Measurements from ENCODE around the gene RBM43. TPM values are rescaled to one million over a fixed set of nuclear protein-coding genes. Genes with fewer than 3 reads are reported as not detected.

The RBM43 gene
- total and polyA plus RNA-seq, 2 of the 4 experiments (the other 2 are of a cell fraction) = 1.6 to 3.6 TPM

- no peak for TF ChIP-seq USF2 (IDR thresholded peaks at IDR 0.05; ENCODE audit: low read depth, low read length)
- TF ChIP-seq MAFK (IDR thresholded peaks at IDR 0.05; ENCODE audit: low read depth, low read length) = no peak
These were observed 961 bp downstream of the RBM43 start (continued) for GRCh38 chr2:151260573-151261230.

- Histone ChIP-seq H3K4me3 (ENCODE audit: insufficient read depth, low read depth, low read length) (no peak overlapping the region), H2AFZ (replicated peaks; ENCODE audit: low read length, poor library complexity) (peak overlapping the region; percentile 38), H3K18ac (ENCODE audit: low read depth, low read length) (no peak overlapping the region), H4K5ac (ENCODE audit: low read depth, low read length) (no peak overlapping the region), H3K79me1 (ENCODE audit: low read depth in 1 of 2, low read length in 2 of 2) (peaks cover 0 to 26% of the 10 kb centered on the region in 2 experiments; a peak in 2 of 4 replicates), H3K14ac (replicated peaks; ENCODE audit: low read depth, low read length) (no peak overlapping the region; the same call in 1 of the 2 replicates), H4K20me1 (ENCODE audit: insufficient read depth, low read length) (no peaks in the 10 kb centered on the region), H4K8ac (ENCODE audit: low read depth in 2 of 2, low read length in 2 of 2) (peak overlapping the region in 1 of 2 experiments; percentile 37; a peak in 1 of 4 replicates), H3K9ac (ENCODE audit: low read depth, low read length) (no peak overlapping the region), H2AK5ac (ENCODE audit: low read depth, low read length) (peak overlapping the region; percentile 86; the same call in 1 of the 2 replicates), H3K4me2 (ENCODE audit: low read depth, low read length) (no peak overlapping the region), H3K23ac (ENCODE audit: low read depth, low read length) (no peak overlapping the region), H3K27ac (ENCODE audit: insufficient read depth, low read length) (peak overlapping the region; percentile 58; the same call in 1 of the 2 replicates), H2AK9ac (replicated peaks; ENCODE audit: low read depth, low read length, poor library complexity) (peak overlapping the region; percentile 20), H3K27me3 (ENCODE audit: control insufficient read depth, insufficient read depth, low read length) (no peaks in the 10 kb centered on the region), H3K4me1 (ENCODE audit: control insufficient read depth, insufficient read depth, low read length) (peaks cover 9% of the 10 kb centered on the region), H3K9me1 (ENCODE audit: insufficient read depth, low read length) (peaks cover 3% of the 10 kb centered on the region; the same call in 1 of the 2 replicates), H2BK120ac (ENCODE audit: low read depth, low read length) (peak overlapping the region; percentile 71; the same call in 1 of the 2 replicates), H2BK20ac (ENCODE audit: low read depth, low read length) (peak overlapping the region; percentile 48; the same call in 1 of the 2 replicates), H2BK15ac (ENCODE audit: low read depth, low read length) (no peak overlapping the region), H3K9me3 (ENCODE audit: control insufficient read depth, insufficient read depth, low read length) (no peaks in the 10 kb centered on the region), H3K36me3 (ENCODE audit: control insufficient read depth, insufficient read depth, low read length) (peaks cover 4% of the 10 kb centered on the region), H3K4ac (ENCODE audit: low read depth, low read length) (peak overlapping the region; percentile 69), H4K91ac (ENCODE audit: insufficient read depth, low read depth, low read length) (peak overlapping the region; percentile 68; the same call in 1 of the 2 replicates), H2BK5ac (ENCODE audit: low read depth, low read length, poor library complexity, severe bottlenecking) (no peak overlapping the region), H3K56ac (ENCODE audit: extremely low read depth, insufficient read depth, low read length) (no peak overlapping the region)
- dilution Hi-C loops (cut with HindIII; ENCODE audit: low sequenced_read_pairs, unreplicated experiment) (no loop called here), in situ Hi-C loops (cut with MboI; ENCODE audit: low sequenced_read_pairs) (no loop called here), intact Hi-C loops (cut with micrococcal nuclease) (no loop called here)
- 100% methylated on average over 1 of the region's 3 CpGs; no CpG with 5 or more reads in 1 of the 2 experiments for WGBS, 2 experiments (ENCODE audit: extremely low coverage in 2 of 2, insufficient read length in 1 of 2)
- CTCF ChIA-PET = interaction anchor here (1.1 kb wide), 2 partner anchors 20 to 22 kb away, joined by 3 to 6 read pairs; no protein-coding TSS in a partner anchor
- peak; percentile 91 for DNase-seq
- ATAC-seq (ENCODE audit: low read depth) = peak; percentile 34
- POLR2A ChIA-PET (ENCODE audit: unreplicated experiment) = interaction anchor here (0.7 kb wide), 2 partner anchors 12 to 13 kb away, joined by 3 to 8 read pairs; no protein-coding TSS in a partner anchor
- no TSS peak for BruUV-seq (replicated peaks)
- no peak for TF ChIP-seq FOS (IDR thresholded peaks at IDR 0.05; ENCODE audit: low read depth, low read length)
- TF ChIP-seq USF2 (IDR thresholded peaks at IDR 0.05; ENCODE audit: low read depth, low read length) = no peak
- 0 out of 2 replicates have a peak, but pooled peaks have one; percentile 3 for TF ChIP-seq BHLHE40 (IDR thresholded peaks at IDR 0.05; ENCODE audit: low read depth, low read length)
- 0 out of 2 replicates have a peak, but pooled peaks have one; percentile 17 for TF ChIP-seq MXI1 (IDR thresholded peaks at IDR 0.05; ENCODE audit: borderline replicate concordance, low read depth, low read length)
- TF ChIP-seq CEBPB (IDR thresholded peaks at IDR 0.05; ENCODE audit: low read depth, low read length) = 0 out of 2 replicates have a peak, but pooled peaks have one; percentile 8
- TF ChIP-seq MAZ (IDR thresholded peaks at IDR 0.05; ENCODE audit: borderline replicate concordance, low read depth, low read length) = peak; percentile 38; the same call in 1 of the 2 replicates
- TF ChIP-seq CTCF (conservative IDR thresholded peaks at IDR 0.05; ENCODE audit: low read depth, low read length) = no peak
These were observed 3.5 kb downstream of the RBM43 start for GRCh38 chr2:151258121-151258520.
